Heart right ventricle (tissue), 16 donors: Measurements from ENCODE around the gene AADAC. TPM values are rescaled to one million over a fixed set of nuclear protein-coding genes. Genes with fewer than 3 reads are reported as not detected.

ENCODE experiments used
- ATAC-seq, 8 donors: fragments of 200-7000 bp; cut with Tn5 transposase; one replicate each; pipeline ENCODE4 v1.9.1; 2020; ENCODE audit warnings: mild to moderate bottlenecking in 8 of 8, moderate library complexity in 8 of 8, moderate number of reproducible peaks in 1 of 8
- DNase-seq, 2 donors: peaks; one replicate each; pipeline ENCODE4 v3.0.0-alpha.2; 2020
- H3K27ac ChIP-seq, 10 donors: fragments of 200-600 bp; sonication (generic) in 2 of 10; one replicate each; pipeline versions ENCODE4 v1.5.0 to v1.8.0; 2020 to 2022; ENCODE audit warnings: mild to moderate bottlenecking in 3 of 10
- H3K27me3 ChIP-seq, 7 donors: fragments of 200-600 bp; one replicate each; pipeline ENCODE4 v1.8.0; 2021 to 2022; ENCODE audit warnings: mild to moderate bottlenecking in 2 of 7
- H3K36me3 ChIP-seq, 9 donors: fragments of 200-600 bp; sonication (generic) in 1 of 9; one replicate each; pipeline versions ENCODE4 v1.5.0 to v1.8.0; 2020 to 2022; ENCODE audit warnings: mild to moderate bottlenecking in 2 of 9
- H3K4me1 ChIP-seq, 9 donors: fragments of 200-600 bp; sonication (generic) in 1 of 9; one replicate each; pipeline versions ENCODE4 v1.5.0 to v1.8.0; 2020 to 2022; ENCODE audit warnings: mild to moderate bottlenecking in 4 of 9
- H3K4me3 ChIP-seq, 10 donors: fragments of 200-600 bp; sonication (generic) in 2 of 10; one replicate each; pipeline versions ENCODE4 v1.5.0 to v1.8.0; 2020 to 2022; ENCODE audit warnings: mild to moderate bottlenecking in 7 of 10, moderate library complexity in 2 of 10
- H3K9me3 ChIP-seq, 11 donors: fragments of 200-600 bp in 10 of 11; sonication (generic) in 2 of 11; one replicate each; pipeline versions ENCODE4 v1.5.0 to v1.8.0; 2013 to 2022; ENCODE audit warnings: mild to moderate bottlenecking in 2 of 11, control low read depth in 1 of 11, moderate library complexity in 1 of 11
- WGBS, 2 donors: extraction: QIAGEN DNeasy Blood & Tissue Kit; methylation state at CpG; one replicate each; pipeline ENCODE4 v1.1.7; 2013; ENCODE audit warnings: inconsistent platforms in 1 of 2; 5-methylcytosine and 5-hydroxymethylcytosine counted together
- intact Hi-C, 10 donors: fragments of 100-400 bp; cut with DNase I; formaldehyde crosslinking; loops; one replicate each; pipeline versions ENCODE4 v1.11.1 to v1.14.2; 2022
- polyA plus RNA-seq, 2 donors: library from polyadenylated mRNA; stranded (reverse); fragments of 200-250 nt; gene quantifications; one replicate each; pipeline ENCODE4 v1.2.3, GENCODE V29; 2013
- total RNA-seq, 10 donors: library from RNA; stranded (reverse); fragmentation: NEBNext Ultra II Directional in 3 of 10; extraction: Animal tissue kit (Norgen Biotek cat#: 25700) in 3 of 10; gene quantifications; one replicate each; pipeline versions ENCODE4 v1.2.1 to v1.2.4, GENCODE V29; 2021 to 2023
- TF ChIP-seq, protein P1 (sequence below), 9 donors: fragments of 200-600 bp; sonication (generic) in 2 of 9; IDR thresholded peaks; one replicate each; pipeline versions ENCODE4 v1.5.0 to v1.8.0; 2021 to 2022; ENCODE audit warnings: antibody characterized with exemption in 9 of 9, mild to moderate bottlenecking in 5 of 9, moderate library complexity in 1 of 9
- donor health status: Arrhythmogenic right ventricular cardiomyopathy.
- donor health status: ischemic (EF 13 %, LVEDD 7.1; RV severe dilation, severe dysfunction).
- donor health status: healthy with polysubstance abuse.
- donor health status: DM: no; HTN: yes; CAD: no.
- donor health status: DM: no; HTN: no; CAD: no.
- donor health status: ischemic (EF 25% LVEDD 6.9; RV normal size, moderate dysfunction).
- donor health status: ischemic (EF 25% LVEDD 5.7; RV mildly dilated, moderate dysfunction).
- donor health status: healthy.
- donor health status: DM: yes; HTN: yes; CAD: no.
- donor health status: Ischemic cardiomyopathy.
- donor health status: ischemic (EF 35%, LVEDD 5.7; RV mildly dilated, moderate dysfunction).
- donor health status: nonischemic (EF 11% LVEDD 7.7; RV severe dilation, severe dysfunction).
- donor health status: DM: yes; HTN: yes; CAD: no.
- donor health status: PGD.
- donor health status: ischemic (EF 29% LVEDD 5.4; RV normal size, mild dysfunction).
- donor health status: nonischemic (EF 23%, LVEDD 6.1; RV moderate dilation, normal function).

The AADAC gene
- total and polyA plus RNA-seq, 12 donors = 0.01 to 0.14 TPM; not detected in 10

GRCh38 chr3:151796105-151796680 lies 17.7 kb upstream of the AADAC start:
- H3K9me3 ChIP-seq = no peaks in the 10 kb centered on the region
- H3K27me3 ChIP-seq = no peaks in the 10 kb centered on the region
- H3K36me3 ChIP-seq = no peaks in the 10 kb centered on the region
- no peak overlapping the region for H3K4me3 ChIP-seq
- no peaks in the 10 kb centered on the region for H3K4me1 ChIP-seq
- TF ChIP-seq, protein P1, sequence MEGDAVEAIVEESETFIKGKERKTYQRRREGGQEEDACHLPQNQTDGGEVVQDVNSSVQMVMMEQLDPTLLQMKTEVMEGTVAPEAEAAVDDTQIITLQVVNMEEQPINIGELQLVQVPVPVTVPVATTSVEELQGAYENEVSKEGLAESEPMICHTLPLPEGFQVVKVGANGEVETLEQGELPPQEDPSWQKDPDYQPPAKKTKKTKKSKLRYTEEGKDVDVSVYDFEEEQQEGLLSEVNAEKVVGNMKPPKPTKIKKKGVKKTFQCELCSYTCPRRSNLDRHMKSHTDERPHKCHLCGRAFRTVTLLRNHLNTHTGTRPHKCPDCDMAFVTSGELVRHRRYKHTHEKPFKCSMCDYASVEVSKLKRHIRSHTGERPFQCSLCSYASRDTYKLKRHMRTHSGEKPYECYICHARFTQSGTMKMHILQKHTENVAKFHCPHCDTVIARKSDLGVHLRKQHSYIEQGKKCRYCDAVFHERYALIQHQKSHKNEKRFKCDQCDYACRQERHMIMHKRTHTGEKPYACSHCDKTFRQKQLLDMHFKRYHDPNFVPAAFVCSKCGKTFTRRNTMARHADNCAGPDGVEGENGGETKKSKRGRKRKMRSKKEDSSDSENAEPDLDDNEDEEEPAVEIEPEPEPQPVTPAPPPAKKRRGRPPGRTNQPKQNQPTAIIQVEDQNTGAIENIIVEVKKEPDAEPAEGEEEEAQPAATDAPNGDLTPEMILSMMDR (IDR thresholded peaks at IDR 0.05) = no peak
- DNase-seq = no peak
- ATAC-seq = no peak
- WGBS, 2 donors = 44 to 58% methylated on average over 1 of the region's 1 CpG
- no peak overlapping the region for H3K27ac ChIP-seq
- intact Hi-C loops = no loop called here

DNA sequence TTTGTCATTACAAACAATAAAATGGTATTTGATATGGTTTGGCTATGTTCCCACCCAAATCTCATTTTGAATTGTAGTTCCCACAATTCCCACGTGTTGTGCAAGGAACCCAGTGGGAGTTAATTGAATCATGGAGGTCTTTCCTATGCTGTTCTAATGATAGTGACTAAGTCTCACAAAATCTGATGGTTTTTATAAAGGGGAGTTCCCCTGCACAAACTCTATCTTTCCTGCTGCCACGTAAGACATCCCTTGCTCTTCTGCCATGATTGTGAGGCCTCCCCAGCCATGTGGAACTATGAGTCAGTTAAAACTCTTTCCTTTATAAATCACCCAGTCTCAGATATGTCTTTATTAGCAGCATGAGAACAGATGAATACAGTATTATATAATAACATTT lies 15.4 kb upstream of the AADAC start:
- no peaks in the 10 kb centered on the region for H3K36me3 ChIP-seq
- H3K9me3 ChIP-seq = no peaks in the 10 kb centered on the region
- H3K27me3 ChIP-seq = no peaks in the 10 kb centered on the region
- no peak for DNase-seq
- ATAC-seq = no peak
- intact Hi-C loops = no loop called here
- H3K27ac ChIP-seq = no peak overlapping the region
- H3K4me1 ChIP-seq = no peaks in the 10 kb centered on the region
- WGBS, 2 donors = 74 to 75% methylated on average over 2 of the region's 2 CpGs
- TF ChIP-seq, protein P1 (IDR thresholded peaks at IDR 0.05) = no peak
- no peak overlapping the region for H3K4me3 ChIP-seq

DNA sequence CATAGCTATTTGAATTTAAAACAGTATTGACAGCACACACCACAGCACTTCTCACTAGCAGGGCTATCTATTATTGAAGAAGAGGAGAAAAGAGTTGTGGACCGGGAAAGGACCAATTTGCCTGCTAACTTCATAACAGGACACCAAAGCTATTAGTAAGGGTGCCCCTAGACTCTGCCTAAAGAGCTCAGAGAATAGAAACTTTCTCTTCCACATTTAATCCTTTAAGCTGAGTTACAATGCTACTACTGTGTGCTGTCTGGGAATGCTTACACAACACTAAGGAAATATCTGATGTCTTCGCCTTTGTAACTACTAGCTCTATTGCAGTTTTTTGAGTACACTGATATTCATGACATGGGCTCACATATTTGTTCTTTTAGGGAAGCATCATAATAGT lies 13.5 kb upstream of the AADAC start:
- TF ChIP-seq, protein P1 (IDR thresholded peaks at IDR 0.05) = no peak
- WGBS, 2 donors = 80 to 83% methylated on average over 2 of the region's 2 CpGs
- Histone ChIP-seq H3K4me3 (no peak overlapping the region), H3K27ac (no peak overlapping the region), H3K9me3 (no peaks in the 10 kb centered on the region), H3K36me3 (no peaks in the 10 kb centered on the region), H3K27me3 (no peaks in the 10 kb centered on the region), H3K4me1 (no peaks in the 10 kb centered on the region)
- no peak for ATAC-seq
- DNase-seq = no peak
- intact Hi-C loops = no loop called here

- TF ChIP-seq, protein P1 (IDR thresholded peaks at IDR 0.05) = no peak
- WGBS, 2 donors = 54 to 70% methylated on average over 1 of the region's 1 CpG
- no peaks in the 10 kb centered on the region for H3K27me3 ChIP-seq
- H3K27ac ChIP-seq = no peak overlapping the region
- intact Hi-C loops = no loop called here
- no peak for DNase-seq
- H3K9me3 ChIP-seq = peaks cover 0 to 14% (median 0%) of the 10 kb centered on the region in 11 donors
- no peaks in the 10 kb centered on the region for H3K4me1 ChIP-seq
- no peaks in the 10 kb centered on the region for H3K36me3 ChIP-seq
- no peak for ATAC-seq
- no peak overlapping the region for H3K4me3 ChIP-seq
These were observed 9.6 kb upstream of the AADAC start for GRCh38 chr3:151804267-151804666.
